ENCODE measurements around the gene SYF2.
"Not testable (repeated sequence)": the region's sequence is repeated elsewhere in the genome, so short reads cannot be mapped to it uniquely, and the experiment has no call there.

The SYF2 gene

DNA sequence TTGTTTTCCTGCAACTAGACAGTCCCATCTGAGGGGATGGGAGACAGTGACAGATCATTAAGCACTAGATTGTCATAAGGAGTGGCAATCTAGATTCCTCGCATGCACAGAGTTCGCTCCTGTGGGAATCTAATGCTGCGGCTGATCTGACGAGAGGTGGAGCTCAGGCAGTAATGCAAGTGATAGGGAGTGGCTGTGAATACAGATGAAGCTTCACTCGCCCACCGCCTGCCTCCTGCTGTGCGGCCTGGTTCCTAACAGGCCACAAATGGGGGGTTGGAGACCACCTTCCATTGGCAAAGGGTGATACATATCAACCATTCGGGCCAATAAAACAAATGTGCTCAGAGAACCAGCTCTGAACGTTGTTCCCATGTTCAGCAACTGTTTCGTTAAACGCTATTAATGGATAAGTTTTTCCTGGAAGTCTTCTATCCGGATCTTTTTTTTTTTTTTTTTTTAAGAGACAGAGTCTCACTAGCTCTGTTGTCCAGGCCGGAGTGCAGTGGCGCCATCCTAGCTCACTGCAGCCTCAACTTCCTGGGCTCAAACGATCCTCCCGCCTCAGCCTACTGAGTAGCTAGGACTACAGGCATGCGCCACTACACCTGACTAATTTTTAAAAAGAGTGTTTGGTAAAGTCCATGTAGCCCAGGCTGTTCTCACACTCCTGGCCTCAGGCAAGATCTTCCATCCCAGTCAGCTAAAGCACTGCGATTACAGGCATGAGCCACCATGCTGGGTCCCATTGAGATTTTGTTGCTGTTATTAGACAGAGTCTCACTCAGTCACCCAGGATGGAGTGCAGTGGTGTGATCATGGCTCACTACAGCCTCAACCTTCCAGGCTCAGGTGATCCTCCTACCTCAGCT, 23.6 kb upstream of the SYF2 start:
- H3K9me3 Mint-ChIP-seq = no peaks in the 10 kb centered on the region
- no peaks in the 10 kb centered on the region for H3K36me3 Mint-ChIP-seq
- no peaks in the 10 kb centered on the region for H3K27me3 Mint-ChIP-seq
- no peak overlapping the region for H3K27ac Mint-ChIP-seq
- H3K4me1 Mint-ChIP-seq = peaks cover 5% of the 10 kb centered on the region
- no peak for ATAC-seq
- H3K4me3 Mint-ChIP-seq = no peak overlapping the region

DNA sequence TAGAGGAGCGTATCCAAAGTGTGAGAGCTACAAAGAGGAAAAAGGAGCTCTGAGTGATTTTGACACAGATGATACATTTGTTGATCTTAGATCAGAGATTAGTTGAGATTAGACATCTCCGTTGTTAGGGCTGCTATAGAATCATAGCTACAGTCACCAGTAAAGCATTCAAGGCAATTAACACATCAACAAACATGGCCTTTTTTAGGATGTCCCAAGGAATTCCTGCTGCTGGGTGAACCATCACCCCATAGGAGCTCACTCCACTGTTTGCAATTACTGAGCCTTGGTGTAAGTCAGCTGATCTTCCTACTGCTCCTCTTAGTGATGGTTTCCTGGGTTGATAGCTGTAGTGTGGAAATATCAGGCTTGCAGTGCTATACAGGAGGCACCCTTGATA, 21.6 kb upstream of the SYF2 start:
- Mint-ChIP-seq H3K27ac (no peak overlapping the region), H3K36me3 (no peaks in the 10 kb centered on the region), H3K4me3 (no peak overlapping the region), H3K27me3 (no peaks in the 10 kb centered on the region), H3K9me3 (no peaks in the 10 kb centered on the region), H3K4me1 (no peaks in the 10 kb centered on the region)
- ATAC-seq = no peak

DNA sequence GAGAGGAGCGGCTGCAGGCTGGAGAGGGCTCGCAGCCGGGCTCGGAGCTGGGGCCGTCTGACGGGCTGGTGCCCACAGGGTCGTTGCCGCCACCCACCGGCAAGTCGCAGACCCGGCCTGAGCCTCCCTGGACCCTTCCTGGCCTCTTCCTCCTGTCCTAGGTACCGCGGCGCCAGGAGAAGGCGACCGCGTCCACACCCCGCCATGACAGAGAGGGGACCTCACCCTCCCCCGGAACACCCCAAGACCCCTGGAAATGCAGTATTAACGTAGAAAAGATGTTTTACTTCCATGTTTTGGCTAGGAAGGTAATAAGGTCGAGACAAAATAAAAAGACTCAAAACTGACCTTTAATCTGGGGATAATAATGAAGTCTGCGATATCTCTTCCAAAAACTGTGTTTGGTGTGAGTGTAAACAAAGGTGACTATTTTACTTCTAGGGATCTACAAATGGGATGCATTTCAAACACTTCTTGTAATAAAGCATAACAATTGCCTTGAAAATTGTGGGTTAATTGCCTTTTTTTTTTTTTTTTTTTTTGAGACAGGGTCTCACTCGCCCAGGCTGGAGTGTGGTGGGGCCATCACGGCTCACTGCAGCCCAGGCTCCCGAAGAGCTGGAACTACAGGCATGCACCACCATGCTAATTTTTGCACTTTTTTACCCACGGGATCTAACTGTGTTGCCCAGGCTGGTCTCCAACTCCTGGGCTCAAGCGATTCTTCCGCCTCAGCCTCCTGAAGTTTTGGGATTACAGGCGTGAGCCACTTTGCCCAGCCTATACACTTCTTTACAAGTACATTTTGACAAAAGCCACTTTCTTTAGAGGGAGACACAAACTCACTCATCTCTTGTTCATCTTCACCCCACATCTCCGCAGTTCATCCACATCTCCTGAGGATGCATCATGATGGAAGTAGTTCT, 15.8 kb upstream of the SYF2 start:
- Mint-ChIP-seq H3K27ac (peak overlapping the region; percentile 100), H3K9me3 (no peaks in the 10 kb centered on the region), H3K4me1 (peaks cover 33% of the 10 kb centered on the region), H3K27me3 (no peaks in the 10 kb centered on the region), H3K4me3 (peak overlapping the region; percentile 99), H3K36me3 (peaks cover 37% of the 10 kb centered on the region)
- no peak for ATAC-seq

DNA sequence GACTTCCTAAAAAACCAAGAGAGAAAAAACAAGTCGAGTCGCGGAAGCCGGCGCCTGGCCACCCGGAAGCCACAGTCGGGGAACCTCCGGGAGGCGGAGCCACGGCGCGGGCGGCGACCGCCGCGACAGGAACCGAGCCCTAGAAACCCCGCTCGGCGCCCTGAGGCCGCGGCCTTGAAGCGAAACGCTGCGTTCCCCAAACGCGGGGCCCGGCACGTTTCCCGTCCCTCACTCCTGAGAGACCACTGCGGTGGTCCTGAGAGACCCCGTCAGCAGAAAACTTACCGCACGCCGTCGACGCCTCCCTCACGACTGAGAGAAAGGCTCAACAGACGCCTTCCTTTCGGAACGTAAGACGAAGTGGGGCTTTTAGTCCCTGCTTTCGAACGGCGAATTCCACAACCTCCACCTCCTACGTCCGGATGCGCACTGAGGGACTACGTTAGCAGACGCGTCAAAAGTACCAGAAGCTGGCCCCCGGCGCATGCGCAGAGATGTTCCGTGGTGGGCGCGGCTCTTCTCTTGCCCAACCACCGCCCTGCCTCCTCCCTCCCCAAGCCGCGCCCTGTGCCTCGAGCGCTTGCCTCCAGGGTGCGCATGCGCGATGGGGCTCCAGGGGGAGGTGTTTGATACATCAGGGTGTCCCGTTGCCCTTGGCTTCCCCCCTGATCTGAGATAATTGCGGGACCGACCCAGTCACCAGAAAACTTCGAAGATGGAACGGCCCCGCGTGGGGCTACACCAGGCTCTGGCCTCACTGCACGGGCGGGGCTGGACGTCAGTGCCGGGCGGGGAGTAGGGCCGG, 14.9 kb upstream of the SYF2 start, which contains the start of gene RSRP1:
Gene RSRP1, minus strand, starts transcription at position 431 of the 805 bp plus-strand sequence. CDS start 491 bp downstream, outside the sequence.
- peak; percentile 97 for ATAC-seq
- Mint-ChIP-seq H3K27ac (peak within 1 kb of the TSS; percentile 100), H3K9me3 (no peaks in the 10 kb centered on the region), H3K27me3 (no peaks in the 10 kb centered on the region), H3K36me3 (peaks cover 46% of the 10 kb centered on the region), H3K4me3 (peak within 1 kb of the TSS; percentile 99), H3K4me1 (peaks cover 40% of the 10 kb centered on the region)

DNA sequence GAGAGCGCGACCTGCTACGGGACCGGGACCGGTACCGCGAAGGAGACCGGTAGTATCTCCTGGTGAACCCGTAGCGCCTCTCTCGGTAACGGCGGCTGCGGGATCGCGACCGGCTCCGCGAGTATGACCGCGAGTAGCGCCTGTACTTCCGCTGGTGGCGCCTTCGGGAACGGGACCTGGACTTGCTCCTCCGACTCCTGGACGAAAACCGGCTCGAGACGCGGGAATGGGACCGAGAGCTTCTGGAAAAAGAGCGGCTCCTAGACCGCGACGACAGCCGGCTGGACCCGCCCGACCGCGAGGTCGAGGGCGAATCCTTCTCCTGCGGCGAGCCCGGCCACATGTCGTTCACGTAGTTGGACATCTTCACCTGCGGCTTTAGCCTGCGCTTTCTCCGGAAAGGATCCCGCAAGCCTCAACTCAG, 14.3 kb upstream of the SYF2 start:
- Mint-ChIP-seq H3K27me3 (no peaks in the 10 kb centered on the region), H3K27ac (peak overlapping the region; percentile 100), H3K9me3 (no peaks in the 10 kb centered on the region), H3K4me1 (peaks cover 40% of the 10 kb centered on the region), H3K4me3 (peak overlapping the region; percentile 99), H3K36me3 (peaks cover 47% of the 10 kb centered on the region)
- no peak for ATAC-seq

DNA sequence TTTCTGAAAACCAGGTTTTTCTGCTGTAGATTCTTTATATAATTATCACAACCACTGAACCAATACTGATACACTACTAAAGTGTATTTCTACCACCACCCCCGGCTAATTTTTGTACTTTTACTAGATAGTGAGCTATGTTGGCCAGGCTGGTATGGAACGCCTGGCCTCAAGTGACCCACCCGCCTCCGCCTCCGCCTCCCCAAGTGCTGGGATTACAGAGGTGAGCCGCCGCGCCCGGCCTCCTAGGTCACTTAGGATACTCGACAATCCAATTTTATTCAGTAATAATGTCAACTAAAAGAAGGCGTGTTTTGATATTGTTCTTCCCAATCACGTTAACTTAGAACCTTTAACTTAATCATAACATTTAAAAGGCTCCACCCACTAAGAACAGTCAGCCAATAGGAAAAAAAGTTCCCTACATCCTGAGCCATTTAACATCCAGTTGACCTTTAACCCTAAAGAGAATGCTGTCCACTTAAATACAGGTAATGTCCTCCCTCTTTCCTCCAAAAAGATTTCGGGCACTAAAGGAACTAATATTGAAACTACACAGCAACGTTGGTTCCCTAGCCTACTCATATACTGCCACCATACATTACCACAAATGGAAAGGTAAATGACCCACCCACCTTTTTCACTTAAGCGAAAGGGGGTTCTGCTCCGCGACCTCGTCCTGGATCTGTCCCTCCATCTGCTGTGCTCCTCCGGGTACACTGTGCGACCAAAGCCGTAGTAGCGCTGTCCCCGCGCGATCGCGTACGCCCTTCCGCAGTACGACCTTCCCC, 13.7 kb upstream of the SYF2 start:
- Mint-ChIP-seq H3K4me3 (peak overlapping the region; percentile 99), H3K36me3 (peaks cover 52% of the 10 kb centered on the region), H3K4me1 (peaks cover 45% of the 10 kb centered on the region), H3K27me3 (no peaks in the 10 kb centered on the region), H3K27ac (peak overlapping the region; percentile 100), H3K9me3 (no peaks in the 10 kb centered on the region)
- no peak for ATAC-seq

DNA sequence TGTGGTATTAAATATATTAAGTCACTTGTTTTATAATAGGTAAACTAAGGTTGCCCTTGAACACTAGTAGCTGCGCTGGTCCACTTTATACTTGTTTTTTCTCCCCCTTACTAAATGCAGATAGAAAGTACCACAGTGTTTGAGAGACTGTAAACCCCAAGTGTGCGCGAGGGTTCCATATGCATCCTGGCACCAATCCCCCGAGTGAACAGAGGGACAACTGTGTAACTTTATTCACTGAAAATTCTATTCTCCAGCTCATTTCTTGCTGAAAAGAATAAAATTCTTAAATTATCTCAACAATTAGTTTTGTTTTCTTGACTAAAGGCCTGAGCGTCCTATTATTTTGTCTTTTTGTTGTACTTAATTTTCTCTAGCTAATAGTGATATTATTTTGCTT, 13.1 kb upstream of the SYF2 start:
- no peaks in the 10 kb centered on the region for H3K27me3 Mint-ChIP-seq
- peaks cover 51% of the 10 kb centered on the region for H3K4me1 Mint-ChIP-seq
- peak overlapping the region; percentile 99 for H3K4me3 Mint-ChIP-seq
- peak overlapping the region; percentile 100 for H3K27ac Mint-ChIP-seq
- no peaks in the 10 kb centered on the region for H3K9me3 Mint-ChIP-seq
- peaks cover 53% of the 10 kb centered on the region for H3K36me3 Mint-ChIP-seq
- no peak for ATAC-seq

DNA sequence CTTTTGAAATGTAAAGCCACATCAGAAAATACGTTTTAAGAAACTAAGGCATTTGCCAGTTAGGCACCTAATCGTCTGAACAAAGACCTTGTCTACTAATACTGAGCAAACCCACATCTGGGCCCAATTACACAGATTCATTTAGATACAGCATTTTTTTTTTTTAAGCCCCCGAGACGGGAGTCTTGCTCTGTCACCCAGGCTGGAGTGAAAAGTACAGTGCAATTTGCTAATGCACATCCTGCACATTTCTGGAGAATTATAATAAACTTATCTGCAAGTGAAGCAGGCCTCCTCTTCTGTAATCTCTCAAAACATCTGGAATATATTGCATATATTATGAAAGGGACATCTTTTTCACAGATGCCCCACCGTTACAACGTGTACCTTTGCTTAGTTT, 11.6 kb upstream of the SYF2 start:
- Mint-ChIP-seq H3K27me3 (no peaks in the 10 kb centered on the region), H3K36me3 (peaks cover 53% of the 10 kb centered on the region), H3K9me3 (no peaks in the 10 kb centered on the region), H3K4me3 (no peak overlapping the region), H3K4me1 (peaks cover 66% of the 10 kb centered on the region), H3K27ac (no peak overlapping the region)
- ATAC-seq = no peak

DNA sequence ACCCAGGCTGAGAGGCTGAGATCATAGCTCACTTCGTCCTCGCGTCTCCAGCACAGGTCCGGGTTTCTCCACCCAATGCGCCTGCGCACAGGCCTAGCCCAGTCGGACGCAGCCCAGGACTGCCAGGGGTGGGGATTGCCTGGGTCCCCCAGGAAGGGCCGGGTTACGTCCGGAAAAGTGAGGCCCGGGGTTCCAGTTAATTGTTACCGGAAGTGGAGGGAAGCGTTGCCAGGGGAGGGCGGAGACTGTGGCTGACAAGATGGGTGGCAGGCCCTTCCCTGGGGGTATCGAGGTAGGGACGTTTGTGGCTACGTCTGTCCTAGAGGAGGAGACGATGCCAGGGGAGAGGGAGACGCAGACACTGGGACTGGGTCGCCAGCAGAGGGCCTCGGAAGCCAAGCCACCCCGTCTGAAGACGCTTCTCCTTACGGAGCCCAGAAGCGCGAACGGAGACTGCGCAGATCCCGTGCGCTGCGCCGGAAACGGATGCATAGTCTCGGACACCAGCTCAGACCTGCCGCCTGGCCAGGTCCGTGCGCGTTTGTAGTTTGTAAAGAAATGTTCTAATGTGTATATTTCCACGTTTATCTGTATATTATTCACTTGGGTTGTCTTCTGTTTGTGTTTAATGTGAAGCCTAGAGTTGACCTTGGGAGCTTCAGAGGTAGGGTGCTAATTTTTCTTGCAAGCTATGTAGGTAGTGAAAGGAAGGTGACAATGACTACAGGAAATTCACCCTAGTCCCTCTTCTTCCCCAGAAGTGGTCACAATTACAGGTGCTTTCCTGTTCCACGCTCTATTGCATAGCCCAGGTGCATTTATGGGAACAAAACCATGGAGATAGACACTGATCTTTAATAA, 7.6 kb upstream of the SYF2 start:
- H3K27me3 Mint-ChIP-seq = no peaks in the 10 kb centered on the region
- peak overlapping the region; percentile 80 for H3K4me3 Mint-ChIP-seq
- H3K27ac Mint-ChIP-seq = peak overlapping the region; percentile 90
- peaks cover 28% of the 10 kb centered on the region for H3K36me3 Mint-ChIP-seq
- H3K9me3 Mint-ChIP-seq = no peaks in the 10 kb centered on the region
- H3K4me1 Mint-ChIP-seq = peaks cover 67% of the 10 kb centered on the region
- ATAC-seq = peak; percentile 95

DNA sequence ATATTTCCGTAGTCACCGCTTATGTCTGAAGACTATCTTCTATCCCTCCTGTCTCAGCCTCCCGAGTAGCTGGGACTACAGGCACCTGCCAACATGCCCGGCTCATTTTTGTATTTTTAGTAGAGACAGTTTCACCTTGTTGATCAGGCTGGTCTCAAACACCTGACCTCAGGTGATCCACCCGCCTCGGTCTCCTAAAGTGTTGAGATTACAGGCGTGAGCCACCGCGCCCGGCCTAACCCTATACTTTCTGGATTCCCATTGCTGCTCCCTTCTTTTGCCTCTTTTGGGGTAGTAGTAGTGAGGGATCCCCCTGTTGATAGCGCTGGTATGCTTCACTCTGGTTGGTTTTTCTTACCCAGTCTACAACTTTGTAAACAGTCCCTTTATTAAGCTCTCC, 5.7 kb upstream of the SYF2 start:
- H3K36me3 Mint-ChIP-seq = peaks cover 18% of the 10 kb centered on the region

DNA sequence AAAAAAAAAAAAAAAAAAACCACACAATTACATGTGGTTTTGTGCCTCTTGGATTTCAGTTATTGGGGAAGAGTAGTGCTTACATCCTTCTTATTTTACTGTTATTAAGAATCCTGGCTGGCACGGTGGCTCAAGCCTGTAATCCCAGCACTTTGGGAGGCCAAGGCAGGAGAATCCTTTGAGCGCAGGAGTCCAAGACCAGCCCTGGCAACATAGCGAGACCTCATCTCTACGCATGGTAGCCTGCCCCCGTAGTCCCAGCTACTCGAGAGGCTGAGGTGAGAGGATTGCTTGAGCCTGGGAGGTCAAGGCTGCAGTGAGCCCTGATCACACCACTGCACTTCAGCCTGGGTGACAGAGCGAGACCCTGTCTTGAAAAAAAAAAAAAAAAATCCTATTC, 4.0 kb upstream of the SYF2 start:
- not testable (repeated sequence) for H3K27me3 Mint-ChIP-seq, H3K36me3 Mint-ChIP-seq, ATAC-seq, H3K9me3 Mint-ChIP-seq
- H3K4me1 Mint-ChIP-seq = peaks cover 52% of the 10 kb centered on the region
- H3K4me3 Mint-ChIP-seq = peak overlapping the region; percentile 64
- H3K27ac Mint-ChIP-seq = peak overlapping the region; percentile 90

More for the DNA sequence above, 5.7 kb upstream of the SYF2 start:
- no peak for ATAC-seq
- H3K27me3 Mint-ChIP-seq = no peaks in the 10 kb centered on the region
- peaks cover 56% of the 10 kb centered on the region for H3K4me1 Mint-ChIP-seq
- no peaks in the 10 kb centered on the region for H3K9me3 Mint-ChIP-seq
- peak overlapping the region; percentile 90 for H3K27ac Mint-ChIP-seq
- H3K4me3 Mint-ChIP-seq = no peak overlapping the region

DNA sequence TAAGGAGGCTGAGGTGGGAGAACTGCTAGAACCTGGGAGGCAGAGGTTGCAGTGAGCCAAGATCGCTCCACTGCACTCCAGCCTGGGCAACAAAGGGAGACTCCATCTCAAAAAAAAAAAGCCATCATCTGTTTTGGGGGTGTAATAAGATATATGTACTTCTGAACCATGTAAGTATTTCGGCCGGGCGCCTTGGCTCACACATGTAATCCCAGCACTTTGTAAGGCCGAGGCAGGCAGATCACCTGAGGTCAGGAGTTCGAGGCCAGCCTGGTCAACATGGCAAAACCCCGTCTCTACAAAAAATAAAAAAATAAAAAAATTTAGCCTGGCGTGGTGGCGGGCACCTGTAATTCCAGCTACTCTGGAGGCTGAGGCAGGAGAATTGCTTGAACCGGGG, 3.1 kb upstream of the SYF2 start:
- H3K27ac Mint-ChIP-seq, ATAC-seq, H3K36me3 Mint-ChIP-seq, H3K27me3 Mint-ChIP-seq, H3K9me3 Mint-ChIP-seq, H3K4me3 Mint-ChIP-seq: not testable (repeated sequence)
- H3K4me1 Mint-ChIP-seq = peaks cover 49% of the 10 kb centered on the region

All from stimulated activated memory B cell treated with anti-CD40 and anti-IgM and Interleukin-4, amounts not matched to agents 10 μg/mL and 1 μg/mL and 100 μg/mL, for 72 hours (primary cell).